GM18519 (cell line): ENCODE measurements around the gene KLHL36.
A peak's percentile ranks its signal among the peaks of the same experiment; 100 is the strongest.
"Not testable (repeated sequence)": the region's sequence is repeated elsewhere in the genome, so short reads cannot be mapped to it uniquely, and the experiment has no call there.

Experiments
- ATAC-seq: cut with Tn5 transposase; IDR thresholded peaks from one replicate; pipeline ENCODE4 v1.9.1; 2021; ENCODE audit warnings: mild to moderate bottlenecking, moderate library complexity; ENCODE audit not compliant: unreplicated experiment, low FRiP score

KLHL36 gene

GRCh38 chr16:84614968-84615813 is 33.1 kb upstream of the KLHL36 start:
- no peak for ATAC-seq

- ATAC-seq: no peak
Measured at GRCh38 chr16:84616515-84616914, 31.8 kb upstream of the KLHL36 start.

GRCh38 chr16:84617041-84617790 is 31.1 kb upstream of the KLHL36 start:
- ATAC-seq: peak; percentile 18

- peak; percentile 57 for ATAC-seq
Measured at GRCh38 chr16:84617791-84618580, 30.3 kb upstream of the KLHL36 start, which contains the start of gene COTL1. TSS of gene COTL1 (minus strand) at chr16:84618078. CDS start at chr16:84617914, 164 bp downstream.

- no peak for ATAC-seq
Measured at GRCh38 chr16:84618581-84619460, 29.5 kb upstream of the KLHL36 start.

- not testable (repeated sequence) for ATAC-seq
Measured at GRCh38 chr16:84620913-84621312, 27.4 kb upstream of the KLHL36 start.

GRCh38 chr16:84625556-84625955 is 22.8 kb upstream of the KLHL36 start:
- ATAC-seq: no peak

- no peak for ATAC-seq
Measured at GRCh38 chr16:84628226-84628731, 20.0 kb upstream of the KLHL36 start.

GRCh38 chr16:84629580-84629979 is 18.7 kb upstream of the KLHL36 start:
- no peak for ATAC-seq

GRCh38 chr16:84630009-84630408 is 18.3 kb upstream of the KLHL36 start:
- ATAC-seq: no peak

- no peak for ATAC-seq
Measured at GRCh38 chr16:84630446-84631152, 17.7 kb upstream of the KLHL36 start.

- ATAC-seq: no peak
Measured at GRCh38 chr16:84631153-84631466, 17.2 kb upstream of the KLHL36 start.

- no peak for ATAC-seq
Measured at GRCh38 chr16:84631886-84632285, 16.4 kb upstream of the KLHL36 start.

- ATAC-seq: not testable (repeated sequence)
Measured at GRCh38 chr16:84632862-84633261, 15.4 kb upstream of the KLHL36 start.

GRCh38 chr16:84633622-84634021 is 14.7 kb upstream of the KLHL36 start:
- no peak for ATAC-seq

GRCh38 chr16:84635702-84636101 is 12.6 kb upstream of the KLHL36 start:
- ATAC-seq: no peak

GRCh38 chr16:84637709-84638108 is 10.6 kb upstream of the KLHL36 start:
- ATAC-seq: no peak

GRCh38 chr16:84638231-84638806 is 10.0 kb upstream of the KLHL36 start:
- no peak for ATAC-seq

GRCh38 chr16:84640145-84640544 is 8.2 kb upstream of the KLHL36 start:
- ATAC-seq: no peak
